Inflammatory macrophage treated with lipopolysaccharide for 4 hours (primary cell): ENCODE measurements around the gene COPG1.
A peak's percentile ranks its signal among the peaks of the same experiment; 100 is the strongest.

Source experiments
- DNase-seq: peaks from one replicate; pipeline ENCODE4 v3.0.0-alpha.2; 2020

Gene COPG1

GRCh38 chr3:129315223-129315997 lies 66.0 kb downstream of the COPG1 start:
- DNase-seq: peak; percentile 51

GRCh38 chr3:129315998-129316247 lies 66.5 kb downstream of the COPG1 start:
- no peak for DNase-seq

- peak; percentile 87 for DNase-seq
Observed at GRCh38 chr3:129316248-129317013, 67.0 kb downstream of the COPG1 start.

- DNase-seq: no peak
Observed at GRCh38 chr3:129317014-129317771, 67.8 kb downstream of the COPG1 start.

- no peak for DNase-seq
Observed at GRCh38 chr3:129317848-129318247, 68.4 kb downstream of the COPG1 start.

- DNase-seq: no peak
Observed at GRCh38 chr3:129318921-129319320, 69.5 kb downstream of the COPG1 start.

- no peak for DNase-seq
Observed at GRCh38 chr3:129320261-129320660, 70.9 kb downstream of the COPG1 start.

GRCh38 chr3:129320825-129321487 lies 71.5 kb downstream of the COPG1 start:
- no peak for DNase-seq

GRCh38 chr3:129321887-129322286 lies 72.5 kb downstream of the COPG1 start:
- no peak for DNase-seq

- peak; percentile 39 for DNase-seq
Observed at GRCh38 chr3:129323651-129324294, 74.4 kb downstream of the COPG1 start.

GRCh38 chr3:129324855-129325254 lies 75.4 kb downstream of the COPG1 start:
- DNase-seq: no peak

GRCh38 chr3:129325383-129325782 lies 76.0 kb downstream of the COPG1 start:
- no peak for DNase-seq

- DNase-seq: no peak
Observed at GRCh38 chr3:129326138-129326537, 76.7 kb downstream of the COPG1 start.

- no peak for DNase-seq
Observed at GRCh38 chr3:129326595-129326994, 77.2 kb downstream of the COPG1 start.
